ENCODE measurements around the gene RTKN2.
"Not testable (repeated sequence)": the region's sequence is repeated elsewhere in the genome, so short reads cannot be mapped to it uniquely, and the experiment has no call there.

RTKN2 gene

DNA sequence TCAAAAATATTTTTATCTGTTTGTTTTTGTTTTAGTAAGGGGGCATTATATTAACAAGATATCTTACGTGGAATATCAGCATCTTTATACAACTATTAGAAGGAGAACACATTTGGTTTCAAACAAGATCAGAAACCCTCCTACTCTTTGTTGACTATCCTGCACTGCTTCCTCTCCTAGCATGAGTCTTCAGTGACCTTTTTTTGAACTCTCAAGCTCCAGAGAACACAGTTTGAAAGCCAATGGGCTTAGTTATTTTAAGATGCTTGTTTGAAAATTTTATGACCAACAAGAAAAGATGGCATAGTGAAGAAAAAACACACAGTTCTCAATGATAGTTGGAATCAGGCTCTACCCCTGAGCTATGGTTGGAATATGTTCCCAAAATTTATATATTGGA is 37.2 kb upstream of the RTKN2 start:
- H3K4me3 ChIP-seq (ENCODE audit: low read depth, low read length) = no peak overlapping the region
- no peak for DNase-seq (ENCODE audit: low read depth)
- no peak for TF ChIP-seq CTCF (IDR thresholded peaks at IDR 0.05; ENCODE audit: control insufficient read depth, extremely low read depth, insufficient read depth)

GRCh38 chr10:62303922-62304321 is 35.3 kb upstream of the RTKN2 start:
- TF ChIP-seq CTCF (IDR thresholded peaks at IDR 0.05; ENCODE audit: control insufficient read depth, extremely low read depth, insufficient read depth) = no peak
- no peak for DNase-seq (ENCODE audit: low read depth)
- H3K4me3 ChIP-seq (ENCODE audit: low read depth, low read length) = no peak overlapping the region

GRCh38 chr10:62302760-62303159 is 34.1 kb upstream of the RTKN2 start:
- TF ChIP-seq CTCF (IDR thresholded peaks at IDR 0.05; ENCODE audit: control insufficient read depth, extremely low read depth, insufficient read depth) = no peak
- H3K4me3 ChIP-seq (ENCODE audit: low read depth, low read length) = no peak overlapping the region
- DNase-seq (ENCODE audit: low read depth) = no peak

DNA sequence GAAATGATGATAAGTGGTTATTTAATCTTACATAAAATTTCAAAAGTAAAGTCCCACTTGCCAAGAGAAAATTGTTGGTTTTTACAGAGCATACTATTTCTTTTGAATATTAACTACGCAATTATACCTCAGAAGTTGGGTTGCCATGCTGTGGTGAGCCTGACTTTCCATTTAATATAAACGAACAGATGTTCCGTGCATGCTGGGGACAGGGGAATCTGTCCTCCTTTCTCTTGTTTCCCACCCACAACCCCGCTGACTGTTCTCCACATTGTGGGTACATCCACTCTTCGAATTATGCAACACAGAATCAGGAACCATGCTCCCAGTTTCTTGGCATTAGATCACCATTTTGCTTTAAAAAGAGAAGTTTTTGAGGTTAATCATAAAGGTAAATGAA is 29.2 kb upstream of the RTKN2 start:
- no peak for DNase-seq (ENCODE audit: low read depth)
- no peak overlapping the region for H3K4me3 ChIP-seq (ENCODE audit: low read depth, low read length)
- no peak for TF ChIP-seq CTCF (IDR thresholded peaks at IDR 0.05; ENCODE audit: control insufficient read depth, extremely low read depth, insufficient read depth)

DNA sequence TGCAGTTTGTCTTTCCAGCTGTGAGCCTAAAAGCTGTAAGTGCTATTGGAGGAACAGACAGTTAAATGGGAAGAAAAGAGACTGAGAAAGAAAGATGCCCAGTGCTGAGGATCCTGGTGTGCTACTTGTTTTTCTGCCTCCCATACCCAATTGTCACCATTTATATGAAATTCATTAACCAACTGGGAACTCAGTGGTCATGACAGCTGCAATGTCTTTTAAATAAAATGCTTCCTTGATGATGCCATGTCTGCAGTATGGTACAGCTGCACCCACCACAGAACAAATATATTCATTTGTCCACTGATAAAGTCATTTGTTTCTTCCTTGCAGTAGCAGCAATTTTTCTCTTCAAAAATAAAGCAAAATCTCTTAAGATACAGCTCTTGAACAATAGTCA is 15.6 kb upstream of the RTKN2 start:
- H3K4me3 ChIP-seq (ENCODE audit: low read depth, low read length) = no peak overlapping the region
- no peak for TF ChIP-seq CTCF (IDR thresholded peaks at IDR 0.05; ENCODE audit: control insufficient read depth, extremely low read depth, insufficient read depth)
- no peak for DNase-seq (ENCODE audit: low read depth)

- not testable (repeated sequence) for H3K4me3 ChIP-seq (ENCODE audit: low read depth, low read length); DNase-seq (ENCODE audit: low read depth)
Measured at GRCh38 chr10:62281348-62281747, 12.7 kb upstream of the RTKN2 start.

GRCh38 chr10:62280392-62280791 is 11.7 kb upstream of the RTKN2 start:
- not testable (repeated sequence) for H3K4me3 ChIP-seq (ENCODE audit: low read depth, low read length); DNase-seq (ENCODE audit: low read depth)

- DNase-seq (ENCODE audit: low read depth) = no peak
- no peak overlapping the region for H3K4me3 ChIP-seq (ENCODE audit: low read depth, low read length)
- no peak for TF ChIP-seq CTCF (IDR thresholded peaks at IDR 0.05; ENCODE audit: control insufficient read depth, extremely low read depth, insufficient read depth)
Measured at GRCh38 chr10:62278441-62278910, 9.8 kb upstream of the RTKN2 start.
